CD4-positive, alpha-beta T cell (primary cell): Measurements from ENCODE around the gene MFSD6. TPM values are rescaled to one million over a fixed set of nuclear protein-coding genes. Genes with fewer than 3 reads are reported as not detected.
A peak's percentile ranks its signal among the peaks of the same experiment; 100 is the strongest.
"Not testable (repeated sequence)": the region's sequence is repeated elsewhere in the genome, so short reads cannot be mapped to it uniquely, and the experiment has no call there.

ENCODE experiments used
- ATAC-seq: fragments of 200-7000 bp; cut with Tn5 transposase; one replicate; pipeline ENCODE4 v1.10.0; 2022; ENCODE audit warnings: mild to moderate bottlenecking; ENCODE audit not compliant: poor library complexity
- CTCF ChIA-PET: fragments of 350-600 bp; sonication (Branson Sonifier 250); formaldehyde crosslinking; loops from one replicate; lab custom pipeline; 2021; ENCODE audit warnings: antibody characterized with exemption, inconsistent platforms; lab: Charles Lee
- POLR2A ChIA-PET: fragments of 350-600 bp; sonication (Branson Sonifier 250); formaldehyde crosslinking; loops from one replicate; lab custom pipeline; 2021; ENCODE audit warnings: antibody characterized with exemption, inconsistent platforms; lab: Charles Lee
- DNase-seq, 14 experiments: peaks; one replicate each; pipeline ENCODE4 v3.0.0-alpha.2; 2013 to 2020; ENCODE audit warnings: mixed read lengths in 2 of 14
- H3K27ac ChIP-seq, 2 donors: one replicate each; pipeline versions ENCODE4 v1.5.1 to v1.7.0; 2013; ENCODE audit warnings: low read length in 2 of 2, low read depth in 1 of 2, mild to moderate bottlenecking in 1 of 2
- H3K27me3 ChIP-seq, 2 experiments: 1 replicate in 1 of 2; 2 replicates in 1 of 2; pipeline versions ENCODE4 v1.6.1 to v1.7.0; 2013; ENCODE audit warnings: low read length in 2 of 2, control low read depth in 1 of 2, mild to moderate bottlenecking in 1 of 2, moderate library complexity in 1 of 2; ENCODE audit not compliant: insufficient read depth in 2 of 2, control insufficient read depth in 1 of 2
- H3K36me3 ChIP-seq: one replicate; pipeline ENCODE4 v1.6.1; 2013; ENCODE audit warnings: low read length, control low read depth; ENCODE audit not compliant: insufficient read depth
- H3K4me1 ChIP-seq: one replicate; pipeline ENCODE4 v1.6.1; 2013; ENCODE audit warnings: low read length, control low read depth; ENCODE audit not compliant: insufficient read depth
- H3K4me3 ChIP-seq: one replicate; pipeline ENCODE4 v1.5.1; 2013; ENCODE audit warnings: mild to moderate bottlenecking, low read length, moderate library complexity
- H3K9me3 ChIP-seq, 2 experiments: 1 replicate in 1 of 2; 2 replicates in 1 of 2; pipeline versions ENCODE4 v1.6.1 to v1.7.0; 2013; ENCODE audit warnings: low read length in 2 of 2, mild to moderate bottlenecking in 2 of 2, control low read depth in 1 of 2, moderate library complexity in 1 of 2; ENCODE audit not compliant: control insufficient read depth in 1 of 2, insufficient read depth in 1 of 2
- H3K27ac Mint-ChIP-seq: one replicate; pipeline ENCODE4 v1.8.0; 2020; ENCODE audit warnings: mixed read lengths
- H3K27me3 Mint-ChIP-seq: one replicate; pipeline ENCODE4 v1.8.0; 2021; ENCODE audit warnings: mixed read lengths
- H3K36me3 Mint-ChIP-seq: one replicate; pipeline ENCODE4 v1.8.0; 2021; ENCODE audit warnings: low read depth, mixed read lengths
- H3K4me1 Mint-ChIP-seq: one replicate; pipeline ENCODE4 v1.8.0; 2021; ENCODE audit warnings: low read depth, mixed read lengths
- H3K4me3 Mint-ChIP-seq: one replicate; pipeline ENCODE4 v1.8.0; 2020; ENCODE audit warnings: mild to moderate bottlenecking, mixed read lengths
- H3K9me3 Mint-ChIP-seq: one replicate; pipeline ENCODE4 v1.8.0; 2020; ENCODE audit warnings: mixed read lengths
- intact Hi-C, 2 experiments: fragments of 100-400 bp; cut with DNase I in 1 of 2; cut with micrococcal nuclease in 1 of 2; formaldehyde crosslinking; loops; one replicate each; pipeline versions ENCODE4 v1.15.1 to v1.9.0; 2023 to 2025; cut with DNase I, micrococcal nuclease
- polyA plus RNA-seq, 2 donors: library from polyadenylated mRNA; unstranded; fragments of 120-200 nt; gene quantifications; one replicate each; pipeline ENCODE4 v1.2.1, GENCODE V29; 2013
- total RNA-seq, 174 experiments: library from RNA in 2 of 174; stranded (reverse) in 2 of 174; gene quantifications; one replicate each; pipeline ENCODE4 v1.2.3 and lab custom pipeline; 2021 to 2026
- TF ChIP-seq, protein P1 (sequence below): fragments of 200-600 bp; IDR thresholded peaks from one replicate; pipeline ENCODE4 v1.8.0; 2022; ENCODE audit warnings: antibody characterized with exemption, mild to moderate bottlenecking

MFSD6 gene
- total RNA-seq (10 to 100 TPM; 41.2 to 47.8 TPM), total RNA-seq (lab: John Stamatoyannopoulos, UW) (42.3 to 110 (median 74.3) reads per million in 172 experiments)
- 28.8 TPM for polyA plus RNA-seq (2013, experiment 1 of 2)
- 28.1 TPM for polyA plus RNA-seq (2013, experiment 2 of 2)

DNA sequence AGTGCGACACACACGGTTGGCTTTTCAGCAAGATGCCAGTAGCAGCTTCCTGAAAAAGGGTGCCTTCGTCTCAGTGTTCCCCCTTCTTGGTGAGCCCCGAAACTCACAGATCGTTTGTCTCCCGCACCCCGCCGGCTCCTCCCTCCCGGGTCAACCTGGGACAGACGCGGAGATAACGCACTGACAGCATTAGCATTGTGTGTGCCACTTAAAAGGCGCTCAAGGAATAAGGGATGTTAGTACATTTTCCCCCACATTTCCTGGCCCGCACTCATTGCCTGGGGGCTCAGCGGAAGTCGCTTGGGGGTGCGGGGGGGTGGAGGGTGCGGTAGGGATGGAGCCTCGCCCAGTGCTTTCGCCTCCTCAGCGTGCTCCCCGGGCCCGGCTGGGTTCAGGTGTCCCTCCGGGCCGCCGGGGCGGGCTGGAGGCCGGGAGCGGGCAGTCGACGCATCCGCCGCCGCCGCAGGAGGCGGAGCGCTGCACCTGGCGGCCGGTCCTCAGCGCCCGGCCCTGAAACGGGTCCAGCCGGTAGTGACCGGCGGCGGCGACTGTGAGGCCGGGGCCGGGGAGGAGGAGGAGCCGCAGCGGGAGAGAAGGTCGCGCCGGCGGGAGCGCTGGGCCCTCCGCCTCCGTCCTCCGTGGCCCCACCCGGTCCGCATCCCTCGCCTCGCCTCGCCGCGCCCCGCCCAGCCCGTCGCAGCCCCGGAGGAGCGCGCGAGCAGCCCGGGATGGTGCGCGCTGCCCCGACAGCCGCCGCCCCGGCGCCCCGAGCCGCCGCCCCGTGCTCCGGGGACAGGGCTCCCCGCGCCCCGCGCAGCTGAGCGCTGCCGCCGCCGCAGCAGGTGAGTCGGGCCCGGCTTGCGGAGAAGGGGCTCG is at the start of gene MFSD6:
TSS of gene MFSD6 (plus strand) at position 694 of the 876 bp plus-strand sequence. CDS start 27,675 bp downstream, outside the sequence.
- POLR2A ChIA-PET = interaction anchor here (0.6 to 5.5 kb wide), 37 partner anchors 8 to 1270 kb away, joined by 3 to 100 read pairs (median 4); partner anchors contain the start of genes GLS, HIBCH, NABP1 and NEMP2
- Histone ChIP-seq H3K27me3 (no peaks in the 10 kb centered on the region), H3K9me3 (peaks cover 0 to 5% of the 10 kb centered on the region in 2 experiments), H3K36me3 (no peaks in the 10 kb centered on the region), H3K4me3 (peak within 1 kb of the TSS; percentile 79), H3K27ac (peak within 1 kb of the TSS; percentile 95 to 99), H3K4me1 (peaks cover 32% of the 10 kb centered on the region)
- TF ChIP-seq, protein P1, sequence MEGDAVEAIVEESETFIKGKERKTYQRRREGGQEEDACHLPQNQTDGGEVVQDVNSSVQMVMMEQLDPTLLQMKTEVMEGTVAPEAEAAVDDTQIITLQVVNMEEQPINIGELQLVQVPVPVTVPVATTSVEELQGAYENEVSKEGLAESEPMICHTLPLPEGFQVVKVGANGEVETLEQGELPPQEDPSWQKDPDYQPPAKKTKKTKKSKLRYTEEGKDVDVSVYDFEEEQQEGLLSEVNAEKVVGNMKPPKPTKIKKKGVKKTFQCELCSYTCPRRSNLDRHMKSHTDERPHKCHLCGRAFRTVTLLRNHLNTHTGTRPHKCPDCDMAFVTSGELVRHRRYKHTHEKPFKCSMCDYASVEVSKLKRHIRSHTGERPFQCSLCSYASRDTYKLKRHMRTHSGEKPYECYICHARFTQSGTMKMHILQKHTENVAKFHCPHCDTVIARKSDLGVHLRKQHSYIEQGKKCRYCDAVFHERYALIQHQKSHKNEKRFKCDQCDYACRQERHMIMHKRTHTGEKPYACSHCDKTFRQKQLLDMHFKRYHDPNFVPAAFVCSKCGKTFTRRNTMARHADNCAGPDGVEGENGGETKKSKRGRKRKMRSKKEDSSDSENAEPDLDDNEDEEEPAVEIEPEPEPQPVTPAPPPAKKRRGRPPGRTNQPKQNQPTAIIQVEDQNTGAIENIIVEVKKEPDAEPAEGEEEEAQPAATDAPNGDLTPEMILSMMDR = no peak
- H3K27me3 Mint-ChIP-seq = no peaks in the 10 kb centered on the region
- peak within 1 kb of the TSS; percentile 94 for H3K4me3 Mint-ChIP-seq
- intact Hi-C loops = loop anchor here (2.0 to 10.0 kb wide), 7 partner anchors 109 to 1269 kb away; partner anchors contain the start of genes NEMP2 (in 2 of the 2), NAB1 (in 1 of the 2) and NABP1 (in 1 of the 2)
- DNase-seq (peak in 13 of 14 experiments; percentile 46 to 82 (median 60)), ATAC-seq (peak; percentile 40)
- no peaks in the 10 kb centered on the region for H3K9me3 Mint-ChIP-seq
- CTCF ChIA-PET = interaction anchor here (1.2 to 1.6 kb wide), 2 partner anchors 11 to 87 kb away, joined by 3 to 4 read pairs; no protein-coding TSS in a partner anchor
- peak within 1 kb of the TSS; percentile 97 for H3K27ac Mint-ChIP-seq
- H3K4me1 Mint-ChIP-seq = peaks cover 37% of the 10 kb centered on the region
- peaks cover 23% of the 10 kb centered on the region for H3K36me3 Mint-ChIP-seq

DNA sequence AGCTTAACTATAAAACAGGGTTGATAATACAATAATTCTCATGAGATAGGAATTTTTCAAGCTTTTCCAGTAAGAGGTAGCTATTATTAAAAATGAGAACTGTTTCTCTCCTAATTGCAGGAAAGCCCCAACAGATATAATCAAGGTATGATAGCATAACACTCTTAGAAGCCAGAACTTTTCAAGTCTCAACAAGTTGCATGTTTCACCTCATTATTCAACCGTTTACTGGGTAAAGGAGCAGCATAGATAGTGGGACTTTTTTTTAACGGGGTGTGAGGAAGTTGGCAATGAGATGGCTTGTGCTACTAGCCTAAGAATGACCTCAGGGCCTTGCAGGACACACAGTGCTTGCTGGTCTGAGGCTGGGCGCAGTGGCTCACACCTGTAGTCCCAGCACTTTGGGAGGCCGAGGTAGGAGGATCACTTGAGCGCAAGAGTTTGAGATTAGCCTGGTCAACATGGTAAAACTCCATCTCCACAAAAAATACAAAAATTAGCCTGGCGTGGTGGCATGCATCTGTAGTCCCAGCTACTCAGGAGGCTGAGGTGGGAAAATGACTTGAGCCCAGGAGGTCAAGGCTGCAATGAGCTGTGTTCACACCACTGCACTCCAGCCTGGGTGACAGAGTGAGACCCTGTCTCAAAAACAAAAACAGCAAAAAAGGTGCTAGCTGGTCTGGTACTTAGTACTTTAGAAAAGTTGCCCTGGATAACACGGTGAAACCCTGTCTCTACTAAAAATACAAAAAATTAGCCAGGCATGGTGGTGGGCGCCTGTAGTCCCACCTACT is 49.3 kb upstream of the MFSD6 start:
- H3K27ac ChIP-seq = not testable (repeated sequence)

DNA sequence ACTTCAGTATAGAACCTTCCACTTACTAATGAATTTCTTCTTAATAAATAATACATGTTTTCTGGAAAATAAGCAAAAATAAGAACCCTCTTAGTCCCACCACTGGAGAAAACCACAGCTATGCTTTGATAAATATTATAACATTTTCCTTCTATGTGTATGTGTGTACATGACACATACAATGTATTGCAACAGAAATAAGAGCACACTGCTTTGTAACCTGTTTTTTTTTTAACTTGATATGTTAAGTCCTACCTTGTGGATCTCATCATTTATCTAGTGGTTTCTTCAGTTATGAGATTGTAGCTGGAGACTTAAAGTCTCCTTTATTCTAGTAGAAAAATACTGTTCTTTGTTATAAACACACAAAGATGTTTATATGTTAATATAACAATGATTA is 47.6 kb upstream of the MFSD6 start:
- H3K9me3 Mint-ChIP-seq = no peaks in the 10 kb centered on the region
- no peaks in the 10 kb centered on the region for H3K36me3 Mint-ChIP-seq
- TF ChIP-seq, protein P1 = no peak
- peak overlapping the region; percentile 87 for H3K27ac Mint-ChIP-seq
- H3K27me3 Mint-ChIP-seq = no peaks in the 10 kb centered on the region
- no peak for DNase-seq
- peak overlapping the region; percentile 7 for H3K4me3 Mint-ChIP-seq
- H3K4me3 ChIP-seq = peak overlapping the region; percentile 56
- ATAC-seq = no peak
- intact Hi-C loops = no loop called here
- no peaks in the 10 kb centered on the region for H3K36me3 ChIP-seq
- ChIA-PET CTCF (interaction anchor here (0.6 to 0.9 kb wide), 2 partner anchors 52 to 1695 kb away, joined by 3 read pairs; no protein-coding TSS in a partner anchor), POLR2A (interaction anchor here (1.2 to 2.7 kb wide), 7 partner anchors 17 to 598 kb away, joined by 3 to 22 read pairs (median 6); partner anchors contain the start of genes HIBCH, INPP1, NEMP2 and OSGEPL1)
- H3K9me3 ChIP-seq = no peaks in the 10 kb centered on the region
- H3K4me1 ChIP-seq = peaks cover 3% of the 10 kb centered on the region
- H3K27me3 ChIP-seq = no peaks in the 10 kb centered on the region
- peak overlapping the region; percentile 53 to 62 for H3K27ac ChIP-seq
- peaks cover 31% of the 10 kb centered on the region for H3K4me1 Mint-ChIP-seq

More for the DNA sequence above, 49.3 kb upstream of the MFSD6 start:
- ATAC-seq, H3K4me3 ChIP-seq, H3K9me3 Mint-ChIP-seq, H3K9me3 ChIP-seq, H3K27me3 ChIP-seq, H3K27me3 Mint-ChIP-seq, H3K4me1 ChIP-seq, H3K36me3 ChIP-seq, CTCF ChIA-PET, H3K36me3 Mint-ChIP-seq, intact Hi-C loops, DNase-seq: not testable (repeated sequence)
- H3K4me3 Mint-ChIP-seq = peak overlapping the region; percentile 38
- POLR2A ChIA-PET = interaction anchor here (0.8 to 2.7 kb wide), 5 partner anchors 15 to 596 kb away, joined by 4 to 22 read pairs (median 7); partner anchors contain the start of genes INPP1, NEMP2 and OSGEPL1
- peak overlapping the region; percentile 87 for H3K27ac Mint-ChIP-seq
- H3K4me1 Mint-ChIP-seq = peaks cover 31% of the 10 kb centered on the region
